A549 (cell line): ENCODE results near the gene PYGB. TPM values are rescaled to one million over a fixed set of nuclear protein-coding genes. Genes with fewer than 3 reads are reported as not detected.

Source experiments
- ATAC-seq, 2 experiments: fragments of 200-7000 bp in 1 of 2; fragments of >200 bp in 1 of 2; cut with Nextera tagmentation in 1 of 2; cut with Tn5 transposase in 1 of 2; 3 replicates each; pipeline versions ENCODE4 v1.8.0 to v1.9.1; 2018 to 2020; ENCODE audit warnings: mild to moderate bottlenecking in 1 of 2, moderate library complexity in 1 of 2
- CTCF ChIA-PET: fragments of 300-600 bp; sonication (Branson Sonifier 250); formaldehyde crosslinking; extraction: SDS; loops from one replicate; lab custom pipeline; 2021; ENCODE audit warnings: antibody characterized with exemption, inconsistent platforms; lab: Yijun Ruan, JAX
- POLR2A ChIA-PET: fragments of 350-600 bp; formaldehyde crosslinking; extraction: SDS; loops from one replicate; lab custom pipeline; 2021; ENCODE audit warnings: antibody characterized with exemption, inconsistent platforms; lab: Yijun Ruan, JAX
- DNase-seq, 2 experiments: peaks; one replicate each; pipeline versions ENCODE4 v3.0.0 to v3.0.0-alpha.2; 2011 to 2016; ENCODE audit warnings: low read depth in 1 of 2, low spot score in 1 of 2
- FAIRE-seq: peaks from 2 replicates; lab custom pipeline; 2011; peaks lifted over from hg19 to GRCh38; lab: Jason Lieb, UNC
- H3K27ac ChIP-seq, 2 experiments: fragments of >200 bp; sonication (Bioruptor Twin); formaldehyde crosslinking; 3 replicates each; pipeline ENCODE4 v1.5.1; 2016 to 2017
- H3K4me1 ChIP-seq: fragments of >200 bp; sonication (Bioruptor Twin); formaldehyde crosslinking; 3 replicates; pipeline ENCODE4 v1.6.1; 2016
- H3K4me2 ChIP-seq: fragments of >200 bp; sonication (Bioruptor Twin); formaldehyde crosslinking; 3 replicates; pipeline ENCODE4 v1.6.1; 2016
- H3K4me3 ChIP-seq: fragments of >200 bp; sonication (Bioruptor Twin); formaldehyde crosslinking; 3 replicates; pipeline ENCODE4 v1.5.1; 2016
- H3K9me3 ChIP-seq: fragments of >200 bp; sonication (Bioruptor Twin); formaldehyde crosslinking; 3 replicates; pipeline ENCODE4 v1.6.1; 2016
- ATOH8 ChIP-seq: fragments of 250-450 bp; sonication (Bioruptor Pico); IDR thresholded peaks from 2 replicates; pipeline ENCODE4 v1.5.0; 2020; ENCODE audit warnings: low read depth, mild to moderate bottlenecking, moderate library complexity
- BHLHE40 ChIP-seq: IDR thresholded peaks from 2 replicates; pipeline ENCODE4 v1.6.1; 2012; ENCODE audit warnings: low read depth, low read length, inconsistent platforms
- CBX2 ChIP-seq: fragments of 200-600 bp; sonication (generic); IDR thresholded peaks from 2 replicates; pipeline ENCODE4 v1.6.1; 2016; ENCODE audit warnings: low read depth, mild to moderate bottlenecking, borderline replicate concordance
- CTCF ChIP-seq: fragments of >200 bp; sonication (Bioruptor Twin); formaldehyde crosslinking; IDR thresholded peaks from 3 replicates; pipeline ENCODE4 v1.5.1; 2016
- EHF ChIP-seq: fragments of 250-450 bp; sonication (Bioruptor Pico); IDR thresholded peaks from 2 replicates; pipeline ENCODE4 v1.5.0; 2020; ENCODE audit warnings: mild to moderate bottlenecking
- JUN ChIP-seq, 2 experiments: fragments of >200 bp; sonication (Bioruptor Twin); formaldehyde crosslinking; IDR thresholded peaks; 2 replicates in 1 of 2; 3 replicates in 1 of 2; pipeline ENCODE4 v1.6.1; 2016 to 2017
- MAFK ChIP-seq: fragments of 450-650 bp; IDR thresholded peaks from 2 replicates; pipeline ENCODE4 v1.6.1; 2014; ENCODE audit not compliant: partially characterized antibody
- MAX ChIP-seq: IDR thresholded peaks from 2 replicates; pipeline ENCODE4 v1.6.1; 2012
- MAZ ChIP-seq: fragments of 150-350 bp; IDR thresholded peaks from 2 replicates; pipeline ENCODE4 v1.6.1; 2014; ENCODE audit warnings: antibody characterized with exemption, low read depth, low read length, borderline replicate concordance
- MYC ChIP-seq: IDR thresholded peaks from 2 replicates; pipeline ENCODE4 v1.6.1; 2012; ENCODE audit warnings: mild to moderate bottlenecking, inconsistent platforms, low read length, improper control_type of control experiment, borderline replicate concordance
- POLR2A ChIP-seq: IDR thresholded peaks from 2 replicates; pipeline ENCODE4 v1.6.1; 2012; ENCODE audit warnings: mild to moderate bottlenecking, low read length
- POLR2AphosphoS2 ChIP-seq: conservative IDR thresholded peaks from 2 replicates; pipeline ENCODE4 v1.6.1; 2012; ENCODE audit warnings: low read length, improper control_type of control experiment, inconsistent platforms
- RAD21 ChIP-seq, 2 experiments: fragments of >200 bp in 1 of 2; sonication (Bioruptor Twin) in 1 of 2; formaldehyde crosslinking in 1 of 2; IDR thresholded peaks in 1 of 2; conservative IDR thresholded peaks in 1 of 2; 2 replicates in 1 of 2; 3 replicates in 1 of 2; pipeline ENCODE4 v1.6.1; 2012 to 2018; ENCODE audit warnings: inconsistent platforms in 1 of 2
- REST ChIP-seq: fragments of 200-600 bp; sonication (generic); IDR thresholded peaks from 2 replicates; pipeline ENCODE4 v1.6.1; 2016; ENCODE audit warnings: antibody characterized with exemption, mild to moderate bottlenecking, moderate library complexity
- SMC3 ChIP-seq: fragments of >200 bp; sonication (Bioruptor Twin); formaldehyde crosslinking; IDR thresholded peaks from 3 replicates; pipeline ENCODE4 v1.6.1; 2018; ENCODE audit warnings: inconsistent platforms
- TFCP2L1 ChIP-seq: fragments of 250-450 bp; sonication (Bioruptor Pico); IDR thresholded peaks from 2 replicates; pipeline ENCODE4 v1.5.0; 2021; ENCODE audit warnings: mild to moderate bottlenecking
- WGBS: methylation state at CpG from one replicate; pipeline ENCODE4 v1.1.6; 2017; ENCODE audit errors: missing lambda C conversion rate; 5-methylcytosine and 5-hydroxymethylcytosine counted together
- polyA plus RNA-seq, 4 experiments: library from polyadenylated mRNA; depleted of rRNA in 3 of 4; stranded (reverse); fragments of >200 nt; fragmentation: RNase III in 1 of 4; extraction: RNeasy Plus Mini Kit Qiagen cat#74134 plus additional on column Dnase treatment in 1 of 4; gene quantifications; 2 replicates in 3 of 4; 3 replicates in 1 of 4; pipeline ENCODE4 v1.2.3, GENCODE V29; 2011 to 2017

Gene PYGB
- polyA plus RNA-seq, 2 of the 4 experiments (the other 2 are of a cell fraction): 93.2 to 100 TPM

- TF ChIP-seq MAX (peak; percentile 61), BHLHE40 (peak; percentile 4; the same call in 1 of the 2 replicates)
- TF ChIP-seq, all 56 proteins: peak for 10
These were observed 46.8 kb downstream of the PYGB start (continued) for GRCh38 chr20:25294459-25295385.

GRCh38 chr20:25295386-25296093 lies 47.7 kb downstream of the PYGB start:
- POLR2A ChIA-PET: interaction anchor here (1.5 to 1.6 kb wide), 2 partner anchors 48 to 104 kb away, joined by 3 to 6 read pairs; partner anchors contain the start of gene PYGB
- ATAC-seq: peak; percentile 12 to 22; a peak in 4 of 6 replicates

GRCh38 chr20:25296094-25297093 lies 48.5 kb downstream of the PYGB start:
- FAIRE-seq (no peak), DNase-seq (peak; percentile 54 to 71), ATAC-seq (peak; percentile 10 to 45; a peak in 4 of 6 replicates)
- TF ChIP-seq TFCP2L1 (CRISPR knock-in tag): no peak
- TF ChIP-seq MAX: peak; percentile 35
- 0 out of 5 replicates have a peak, but pooled peaks of 1 of the 2 experiments have one; percentile 20 for TF ChIP-seq JUN (IDR thresholded peaks at IDR 0.05)
- peak; percentile 37 to 50; a peak in 4 of 5 replicates for TF ChIP-seq RAD21 (conservative IDR thresholded peaks at IDR 0.05 in 1 of 2, IDR thresholded peaks at IDR 0.05 in 1 of 2)
- no peak for TF ChIP-seq ATOH8
- TF ChIP-seq MAFK: peak; percentile 62
- peak; percentile 62 for TF ChIP-seq SMC3
- TF ChIP-seq REST: no peak
- 0 out of 2 replicates have a peak, but pooled peaks have one; percentile 8 for TF ChIP-seq POLR2A
- 0 out of 2 replicates have a peak, but pooled peaks have one; percentile 26 for TF ChIP-seq MAZ
- TF ChIP-seq CTCF: peak; percentile 53
- 88% methylated on average over 24 of the region's 24 CpGs for WGBS
- H3K4me2 ChIP-seq: peak overlapping the region; percentile 9; the same call in 2 of the 3 replicates
- peaks cover 64% of the 10 kb centered on the region for H3K4me1 ChIP-seq
- CTCF ChIA-PET: interaction anchor here (0.8 to 5.1 kb wide), 28 partner anchors 8 to 305 kb away, joined by 3 to 135 read pairs (median 4); partner anchors contain the start of genes GINS1 and PYGB
- POLR2A ChIA-PET: interaction anchor here (1.5 to 1.6 kb wide), 2 partner anchors 49 to 103 kb away, joined by 3 to 6 read pairs; partner anchors contain the start of gene PYGB
- no peaks in the 10 kb centered on the region for H3K9me3 ChIP-seq
- no peak overlapping the region for H3K4me3 ChIP-seq
- H3K27ac ChIP-seq: peak overlapping the region; percentile 19 to 79; a peak in 5 of 6 replicates

More at GRCh38 chr20:25295386-25296093, 47.7 kb downstream of the PYGB start:
- H3K9me3 ChIP-seq: no peaks in the 10 kb centered on the region
- WGBS: 72% methylated on average over 10 of the region's 10 CpGs
- CTCF ChIA-PET: interaction anchor here (0.6 to 5.1 kb wide), 36 partner anchors 8 to 304 kb away, joined by 3 to 135 read pairs (median 4); partner anchors contain the start of genes GINS1, NINL and PYGB
- no peak overlapping the region for H3K4me3 ChIP-seq
- TF ChIP-seq POLR2AphosphoS2 (no peak), MYC (no peak), EHF (no peak), JUN (IDR thresholded peaks at IDR 0.05) (peak in 1 of 2 experiments; percentile 30; a peak in 2 of 5 replicates), CBX2 (no peak), TFCP2L1 (CRISPR knock-in tag) (no peak)
- H3K4me2 ChIP-seq: no peak overlapping the region
- FAIRE-seq: no peak
- H3K27ac ChIP-seq: peak overlapping the region; percentile 5 to 79; a peak in 4 of 6 replicates
- DNase-seq: no peak
- peaks cover 56% of the 10 kb centered on the region for H3K4me1 ChIP-seq
